Gastrocnemius medialis (tissue), 4 donors: ENCODE results near the gene ZBTB2. TPM values are rescaled to one million over a fixed set of nuclear protein-coding genes. Genes with fewer than 3 reads are reported as not detected.

Source experiments
- ATAC-seq, 2 donors: fragments of 150-250 bp; one replicate each; pipeline ENCODE4 v1.9.1; 2016
- DNase-seq, 2 donors: peaks; one replicate each; pipeline ENCODE4 v3.0.0-alpha.2; 2019
- H3K27ac ChIP-seq, 4 donors: fragments of 200-600 bp; sonication (generic); 1 replicate in 1 of 4; 2 replicates in 3 of 4; pipeline ENCODE4 v1.5.1; 2016 to 2018; ENCODE audit warnings: mild to moderate bottlenecking in 2 of 4, moderate library complexity in 1 of 4
- H3K27me3 ChIP-seq, 3 donors: fragments of 200-600 bp; sonication (generic) in 2 of 3; 1 replicate in 1 of 3; 2 replicates in 2 of 3; pipeline versions ENCODE4 v1.5.1 to v1.6.0; 2016 to 2019; ENCODE audit warnings: mild to moderate bottlenecking in 1 of 3, moderate library complexity in 1 of 3
- H3K36me3 ChIP-seq, 2 donors: fragments of 200-600 bp; sonication (generic) in 1 of 2; one replicate each; pipeline ENCODE4 v1.5.1; 2017 to 2018
- H3K4me1 ChIP-seq, 2 donors: fragments of 200-600 bp; sonication (generic) in 1 of 2; one replicate each; pipeline ENCODE4 v1.5.1; 2016 to 2017; ENCODE audit warnings: mild to moderate bottlenecking in 2 of 2
- H3K4me3 ChIP-seq, 4 donors: fragments of 200-600 bp; sonication (generic) in 3 of 4; 1 replicate in 1 of 4; 2 replicates in 3 of 4; pipeline ENCODE4 v1.5.1; 2016 to 2019; ENCODE audit warnings: mild to moderate bottlenecking in 2 of 4
- H3K9me3 ChIP-seq, 3 donors: fragments of 200-600 bp; sonication (generic) in 2 of 3; 1 replicate in 1 of 3; 2 replicates in 2 of 3; pipeline ENCODE4 v1.5.1; 2016 to 2019
- POLR2A ChIP-seq, 2 donors: fragments of 450-650 bp; IDR thresholded peaks; one replicate each; pipeline ENCODE4 v1.6.1; 2017; ENCODE audit warnings: antibody characterized with exemption in 2 of 2, mild to moderate bottlenecking in 2 of 2, moderate library complexity in 2 of 2
- in situ Hi-C, 4 donors: fragments of 200-750 bp; cut with MboI; loops; one replicate each; pipeline versions ENCODE4 v1.15.0 to v1.8.0; 2017; ENCODE audit warnings: low sequenced_read_pairs in 4 of 4
- intact Hi-C: fragments of 100-400 bp; cut with DNase I; formaldehyde crosslinking; loops from one replicate; pipeline ENCODE4 v1.15.1; 2023; ENCODE audit warnings: low total_unique reads
- total RNA-seq, 4 donors: library from RNA; depleted of rRNA; stranded (reverse); fragments of >200 nt; gene quantifications; one replicate each; pipeline versions ENCODE4 v1.1.0 to v1.2.3, GENCODE V29; 2016
- TF ChIP-seq, protein P1 (sequence below), 5 experiments: fragments of 450-650 bp in 3 of 5; fragments of 200-600 bp in 2 of 5; sonication (generic) in 2 of 5; IDR thresholded peaks in 4 of 5; conservative IDR thresholded peaks in 1 of 5; 1 replicate in 4 of 5; 2 replicates in 1 of 5; pipeline ENCODE4 v1.5.1; 2016 to 2019; ENCODE audit warnings: antibody characterized with exemption in 5 of 5, mild to moderate bottlenecking in 3 of 5, moderate library complexity in 3 of 5

ZBTB2 gene
- total RNA-seq, 4 donors from 2014 or later = 9.6 to 18.5 (median 14.3) TPM

DNA sequence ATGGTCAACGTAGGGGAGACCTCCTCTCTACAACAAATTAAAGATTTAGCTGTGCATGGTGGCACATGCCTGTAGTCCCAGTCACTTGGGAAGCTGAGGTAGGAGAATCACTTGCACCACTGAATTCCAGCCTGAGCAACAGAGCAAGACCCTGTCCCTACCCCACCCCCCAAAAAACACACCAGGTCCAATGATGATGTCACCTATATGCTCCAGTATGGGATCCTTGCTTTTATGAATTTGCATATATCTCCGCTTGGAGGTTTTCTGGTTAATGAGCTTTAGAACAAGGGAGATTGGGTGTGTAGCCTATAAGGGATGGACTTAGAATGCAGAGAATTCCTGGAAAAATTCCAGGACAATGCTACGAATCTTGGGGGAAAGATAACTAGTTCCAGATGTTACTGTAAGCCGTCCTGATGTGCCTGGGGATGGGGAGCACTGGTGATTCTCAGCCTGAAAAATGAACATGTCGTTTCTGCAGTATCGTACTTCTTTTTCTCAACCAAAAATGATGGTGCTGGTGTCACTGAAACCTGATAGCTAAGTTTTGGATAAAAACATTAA lies 61.1 kb downstream of the ZBTB2 start:
- Histone ChIP-seq H3K9me3 (no peaks in the 10 kb centered on the region), H3K36me3 (no peaks in the 10 kb centered on the region), H3K27me3 (peaks cover 2 to 13% (median 4%) of the 10 kb centered on the region in 3 donors), H3K27ac (no peak overlapping the region), H3K4me1 (peaks cover 2 to 5% of the 10 kb centered on the region in 2 donors), H3K4me3 (no peak overlapping the region)
- ATAC-seq = no peak
- intact Hi-C loops = no loop called here
- no peak for DNase-seq
- TF ChIP-seq, protein P1, sequence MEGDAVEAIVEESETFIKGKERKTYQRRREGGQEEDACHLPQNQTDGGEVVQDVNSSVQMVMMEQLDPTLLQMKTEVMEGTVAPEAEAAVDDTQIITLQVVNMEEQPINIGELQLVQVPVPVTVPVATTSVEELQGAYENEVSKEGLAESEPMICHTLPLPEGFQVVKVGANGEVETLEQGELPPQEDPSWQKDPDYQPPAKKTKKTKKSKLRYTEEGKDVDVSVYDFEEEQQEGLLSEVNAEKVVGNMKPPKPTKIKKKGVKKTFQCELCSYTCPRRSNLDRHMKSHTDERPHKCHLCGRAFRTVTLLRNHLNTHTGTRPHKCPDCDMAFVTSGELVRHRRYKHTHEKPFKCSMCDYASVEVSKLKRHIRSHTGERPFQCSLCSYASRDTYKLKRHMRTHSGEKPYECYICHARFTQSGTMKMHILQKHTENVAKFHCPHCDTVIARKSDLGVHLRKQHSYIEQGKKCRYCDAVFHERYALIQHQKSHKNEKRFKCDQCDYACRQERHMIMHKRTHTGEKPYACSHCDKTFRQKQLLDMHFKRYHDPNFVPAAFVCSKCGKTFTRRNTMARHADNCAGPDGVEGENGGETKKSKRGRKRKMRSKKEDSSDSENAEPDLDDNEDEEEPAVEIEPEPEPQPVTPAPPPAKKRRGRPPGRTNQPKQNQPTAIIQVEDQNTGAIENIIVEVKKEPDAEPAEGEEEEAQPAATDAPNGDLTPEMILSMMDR (IDR thresholded peaks at IDR 0.05 in 4 of 5, conservative IDR thresholded peaks at IDR 0.05 in 1 of 5) = no peak
- TF ChIP-seq POLR2A (IDR thresholded peaks at IDR 0.05) = no peak
- in situ Hi-C loops = loop anchor here (5.0 to 10.0 kb wide), 4 partner anchors 315 to 438 kb away; no protein-coding TSS in a partner anchor

DNA sequence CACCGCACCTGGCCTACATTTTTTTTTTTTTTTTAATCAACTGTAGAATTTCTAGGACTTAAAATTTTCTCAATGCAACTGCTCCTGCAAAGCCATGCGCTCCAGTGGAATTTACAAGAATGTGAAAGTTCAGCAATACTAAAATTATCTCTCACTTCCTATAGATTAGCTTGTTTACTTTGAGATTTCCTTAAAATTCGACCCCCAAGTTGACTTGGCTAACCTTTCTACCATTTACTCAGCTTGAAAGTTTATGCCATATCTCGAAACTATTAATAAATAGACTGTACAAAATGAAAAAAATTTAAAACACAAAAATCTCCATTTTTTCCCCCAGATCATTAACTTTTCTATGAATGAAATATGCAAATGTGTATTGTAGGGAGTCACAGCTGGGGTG lies 64.3 kb downstream of the ZBTB2 start:
- in situ Hi-C loops (loop anchor here in 2 of 4 donors (5.0 to 10.0 kb wide), 2 partner anchors 312 to 435 kb away; no protein-coding TSS in a partner anchor), intact Hi-C loops (no loop called here)
- no peak for TF ChIP-seq POLR2A (IDR thresholded peaks at IDR 0.05)
- TF ChIP-seq, protein P1 (IDR thresholded peaks at IDR 0.05 in 4 of 5, conservative IDR thresholded peaks at IDR 0.05 in 1 of 5) = no peak
- Histone ChIP-seq H3K36me3 (no peaks in the 10 kb centered on the region), H3K27ac (no peak overlapping the region), H3K4me3 (no peak overlapping the region), H3K9me3 (no peaks in the 10 kb centered on the region), H3K27me3 (peaks cover 7 to 21% (median 14%) of the 10 kb centered on the region in 3 donors), H3K4me1 (peaks cover 12 to 22% of the 10 kb centered on the region in 2 donors)
- no peak for DNase-seq
- no peak for ATAC-seq

DNA sequence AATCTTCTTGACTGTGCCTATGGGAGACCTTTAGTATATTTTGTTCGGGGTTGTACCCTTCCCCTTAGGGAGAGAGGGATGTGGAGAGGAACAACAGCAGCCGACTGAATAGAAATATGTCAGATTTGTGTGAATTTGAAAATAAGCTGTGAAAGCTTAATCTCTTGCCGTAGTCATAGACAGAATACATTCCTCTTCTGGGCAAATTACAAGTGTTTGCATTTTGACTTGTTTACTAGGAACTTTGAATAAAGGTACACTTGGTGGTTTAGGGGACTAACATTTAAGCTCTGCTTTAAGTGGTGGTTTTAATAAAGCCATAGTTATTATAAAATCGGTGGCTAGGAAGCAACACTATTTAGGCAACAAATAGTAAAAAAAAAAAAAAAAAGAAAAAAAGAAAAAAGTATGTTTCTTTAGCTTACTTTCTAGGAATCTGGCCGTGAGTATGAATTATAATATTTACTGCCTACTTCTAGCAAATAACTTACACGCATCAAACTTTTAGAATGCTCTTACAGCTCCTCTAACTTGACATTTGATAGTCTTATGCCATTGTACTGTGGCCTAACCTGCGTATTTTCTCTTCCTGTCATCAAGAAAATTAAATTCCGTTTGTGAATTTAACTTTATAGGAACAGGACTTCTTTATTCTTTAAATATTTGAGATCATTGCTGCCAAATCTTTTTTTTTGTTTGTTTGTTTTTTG lies 65.1 kb downstream of the ZBTB2 start:
- H3K27ac ChIP-seq = peak overlapping the region; percentile 38 to 73 (median 72)
- in situ Hi-C loops (loop anchor here in 2 of 4 donors (5.0 to 10.0 kb wide), 2 partner anchors 311 to 434 kb away; no protein-coding TSS in a partner anchor), intact Hi-C loops (no loop called here)
- peaks cover 12 to 22% of the 10 kb centered on the region in 2 donors for H3K4me1 ChIP-seq
- no peaks in the 10 kb centered on the region for H3K9me3 ChIP-seq
- TF ChIP-seq POLR2A (IDR thresholded peaks at IDR 0.05) = no peak
- TF ChIP-seq, protein P1 (IDR thresholded peaks at IDR 0.05 in 4 of 5, conservative IDR thresholded peaks at IDR 0.05 in 1 of 5) = no peak
- ATAC-seq = no peak
- H3K4me3 ChIP-seq = peak overlapping the region; percentile 55 to 70 (median 60)
- H3K27me3 ChIP-seq = peaks cover 7 to 21% (median 14%) of the 10 kb centered on the region in 3 donors
- DNase-seq = no peak
- H3K36me3 ChIP-seq = no peaks in the 10 kb centered on the region

DNA sequence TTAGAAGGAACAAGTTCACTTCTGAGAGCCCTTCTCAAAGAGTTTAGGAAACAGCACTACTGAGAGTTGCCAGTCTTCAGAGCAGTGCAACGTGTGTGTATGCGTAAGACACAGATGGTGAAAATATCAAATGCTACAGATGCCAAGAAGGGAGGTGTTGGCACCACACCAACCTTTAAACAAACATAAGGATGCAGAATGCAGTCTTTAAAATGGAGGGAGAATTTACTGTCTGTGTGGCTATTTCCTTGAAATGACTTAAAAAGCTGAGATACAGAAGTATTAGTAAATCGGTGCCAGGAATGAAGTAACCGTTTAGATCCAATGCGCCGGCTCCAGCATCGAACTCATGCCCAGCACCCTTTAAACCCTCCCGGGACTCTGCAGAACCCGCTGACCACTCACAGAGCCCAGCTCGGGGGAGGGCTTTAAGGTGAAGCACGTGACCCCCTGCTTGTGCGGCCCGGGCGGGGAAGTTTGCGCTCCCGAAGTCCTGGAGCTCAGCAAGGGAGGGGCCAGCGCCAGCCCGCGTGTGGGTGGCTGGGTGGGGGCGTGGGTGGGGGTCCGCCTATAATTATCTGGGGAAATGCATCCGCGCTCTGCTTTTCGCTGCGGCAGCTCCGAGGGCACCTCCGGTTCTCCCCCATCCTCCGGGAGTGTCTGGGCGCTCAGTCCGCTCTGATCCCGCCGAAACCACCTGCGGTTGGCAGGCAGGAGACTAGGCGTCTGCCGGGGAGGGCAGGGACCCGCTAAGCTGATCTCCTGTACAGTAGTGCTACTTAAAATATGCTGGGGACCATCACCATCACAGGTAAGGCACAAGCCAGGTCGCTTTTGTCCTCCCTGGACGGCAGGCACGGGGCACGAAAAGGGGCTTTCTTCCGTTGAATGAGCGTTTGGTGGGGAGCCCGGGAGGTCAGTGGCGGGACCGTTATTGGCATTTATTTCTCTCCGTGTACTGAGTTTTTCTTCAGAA lies 66.0 kb downstream of the ZBTB2 start:
- Histone ChIP-seq H3K4me3 (peak overlapping the region; percentile 55 to 70 (median 60)), H3K9me3 (no peaks in the 10 kb centered on the region), H3K4me1 (peaks cover 12 to 22% of the 10 kb centered on the region in 2 donors), H3K27me3 (peaks cover 7 to 21% (median 14%) of the 10 kb centered on the region in 3 donors), H3K27ac (peak overlapping the region; percentile 40 to 73 (median 72)), H3K36me3 (no peaks in the 10 kb centered on the region)
- in situ Hi-C loops (loop anchor here in 2 of 4 donors (5.0 to 10.0 kb wide), 2 partner anchors 311 to 433 kb away; no protein-coding TSS in a partner anchor), intact Hi-C loops (loop anchor here (1.0 kb wide), 1 partner anchor 433 kb away; no protein-coding TSS in a partner anchor)
- ATAC-seq (peak; percentile 37 to 42), DNase-seq (peak in 1 of 2 donors; percentile 25)
- TF ChIP-seq, protein P1 (IDR thresholded peaks at IDR 0.05 in 4 of 5, conservative IDR thresholded peaks at IDR 0.05 in 1 of 5) = no peak
- peak; percentile 30 to 51 for TF ChIP-seq POLR2A (IDR thresholded peaks at IDR 0.05)
